NCI-H2227 treated with DMSO at 0.1 percent for 48 hours (cell line): ENCODE measurements around the gene SLC22A7.
"Not testable (repeated sequence)": the region's sequence is repeated elsewhere in the genome, so short reads cannot be mapped to it uniquely, and the experiment has no call there.

Source experiments
- DNase-seq: peaks from one replicate; lab custom pipeline; 2025; lab: John Stamatoyannopoulos, UW

SLC22A7 gene

GRCh38 chr6:43302126-43302525 lies 4.1 kb downstream of the SLC22A7 start:
- no peak for DNase-seq

DNA sequence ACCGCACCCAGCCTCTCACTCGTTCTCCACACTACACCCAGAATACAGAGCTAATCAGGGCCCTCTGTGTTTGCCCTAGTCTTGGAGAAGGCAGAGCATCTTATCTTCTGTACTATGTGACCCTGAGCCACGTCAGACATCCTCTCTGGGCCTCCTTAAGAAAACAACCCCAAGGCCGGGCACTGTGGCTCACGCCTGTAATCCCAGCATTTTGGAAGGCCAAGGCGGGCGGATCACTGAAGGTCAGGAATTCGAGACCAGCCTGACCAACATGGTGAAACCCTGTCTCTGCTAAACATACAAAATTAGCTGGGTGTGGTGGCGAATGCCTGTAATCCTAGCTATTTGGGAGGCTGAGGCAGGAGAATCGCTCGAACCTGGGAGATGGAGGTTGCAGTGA lies 4.9 kb downstream of the SLC22A7 start:
- DNase-seq = not testable (repeated sequence)

DNA sequence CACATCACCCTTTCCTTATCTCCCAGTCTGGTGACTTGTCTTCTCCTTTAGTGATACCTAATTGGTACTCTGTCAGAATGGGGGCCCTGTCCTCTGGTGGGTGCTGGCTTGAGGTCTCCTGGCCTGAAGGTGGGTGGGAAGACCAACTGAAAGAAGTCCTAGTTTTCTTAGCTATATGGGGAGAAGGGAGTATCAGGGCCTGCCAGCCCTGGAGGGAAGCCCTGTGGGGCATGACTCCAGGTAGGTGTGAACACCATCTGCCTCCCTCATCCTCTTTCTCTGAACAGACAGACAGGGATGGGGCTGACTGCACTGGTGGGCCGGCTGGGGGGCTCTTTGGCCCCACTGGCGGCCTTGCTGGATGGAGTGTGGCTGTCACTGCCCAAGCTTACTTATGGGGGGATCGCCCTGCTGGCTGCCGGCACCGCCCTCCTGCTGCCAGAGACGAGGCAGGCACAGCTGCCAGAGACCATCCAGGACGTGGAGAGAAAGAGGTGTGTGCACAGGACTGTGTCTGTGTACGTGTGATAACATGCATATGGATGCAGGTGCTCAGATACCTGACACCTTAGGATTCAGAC lies 5.8 kb downstream of the SLC22A7 start:
- DNase-seq = no peak

DNA sequence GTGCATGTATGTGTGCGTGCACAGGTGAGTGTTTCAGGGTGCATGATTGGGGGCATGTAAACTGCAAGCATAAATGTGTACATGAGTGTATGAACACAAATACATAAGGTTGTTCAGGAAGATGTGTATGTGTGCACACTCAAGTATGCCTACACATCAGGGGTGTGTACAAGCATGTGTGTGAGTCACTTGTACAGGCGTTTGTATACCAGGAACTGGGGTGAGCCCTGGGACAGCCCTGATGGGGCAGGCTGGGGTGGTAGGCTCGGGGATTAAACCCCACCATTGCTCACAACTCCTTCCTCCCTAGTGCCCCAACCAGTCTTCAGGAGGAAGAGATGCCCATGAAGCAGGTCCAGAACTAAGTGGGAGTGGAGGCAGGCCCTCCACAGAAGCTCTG lies 6.3 kb downstream of the SLC22A7 start:
- DNase-seq = no peak

GRCh38 chr6:43304882-43305281 lies 6.8 kb downstream of the SLC22A7 start:
- no peak for DNase-seq

GRCh38 chr6:43306086-43306485 lies 8.0 kb downstream of the SLC22A7 start:
- DNase-seq = no peak

DNA sequence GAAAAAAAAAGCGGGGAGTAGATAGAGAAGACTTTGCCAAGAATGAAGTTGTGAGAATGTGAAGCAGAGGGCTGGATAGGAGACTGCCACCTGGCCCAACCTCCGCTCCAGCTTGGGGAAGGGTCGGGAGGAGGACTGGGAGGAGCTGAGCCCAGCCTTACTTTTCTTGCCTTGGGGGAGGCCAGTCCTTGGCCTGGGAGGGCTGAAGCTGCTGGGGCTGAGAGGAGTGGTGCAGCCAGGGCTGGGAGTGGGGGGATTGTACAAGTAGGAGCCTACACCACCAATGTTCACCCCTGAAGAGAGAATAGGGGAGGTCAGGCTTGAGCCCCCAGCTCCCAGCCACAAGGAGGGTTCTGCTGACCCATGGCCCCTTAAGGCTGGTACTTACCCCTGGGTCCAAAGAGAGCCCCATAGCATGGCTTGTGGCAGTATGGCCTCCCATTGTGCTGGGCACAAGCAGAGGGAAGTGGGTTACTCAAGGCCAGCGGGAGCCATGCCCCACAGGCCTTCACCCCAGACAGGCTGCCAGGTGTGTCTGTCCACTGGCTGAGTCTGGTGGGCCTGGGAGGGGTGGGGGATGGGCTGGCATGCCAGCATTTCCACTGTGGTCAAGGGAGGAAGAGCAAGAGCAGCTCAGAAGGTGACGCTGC lies 9.5 kb downstream of the SLC22A7 start:
- no peak for DNase-seq

DNA sequence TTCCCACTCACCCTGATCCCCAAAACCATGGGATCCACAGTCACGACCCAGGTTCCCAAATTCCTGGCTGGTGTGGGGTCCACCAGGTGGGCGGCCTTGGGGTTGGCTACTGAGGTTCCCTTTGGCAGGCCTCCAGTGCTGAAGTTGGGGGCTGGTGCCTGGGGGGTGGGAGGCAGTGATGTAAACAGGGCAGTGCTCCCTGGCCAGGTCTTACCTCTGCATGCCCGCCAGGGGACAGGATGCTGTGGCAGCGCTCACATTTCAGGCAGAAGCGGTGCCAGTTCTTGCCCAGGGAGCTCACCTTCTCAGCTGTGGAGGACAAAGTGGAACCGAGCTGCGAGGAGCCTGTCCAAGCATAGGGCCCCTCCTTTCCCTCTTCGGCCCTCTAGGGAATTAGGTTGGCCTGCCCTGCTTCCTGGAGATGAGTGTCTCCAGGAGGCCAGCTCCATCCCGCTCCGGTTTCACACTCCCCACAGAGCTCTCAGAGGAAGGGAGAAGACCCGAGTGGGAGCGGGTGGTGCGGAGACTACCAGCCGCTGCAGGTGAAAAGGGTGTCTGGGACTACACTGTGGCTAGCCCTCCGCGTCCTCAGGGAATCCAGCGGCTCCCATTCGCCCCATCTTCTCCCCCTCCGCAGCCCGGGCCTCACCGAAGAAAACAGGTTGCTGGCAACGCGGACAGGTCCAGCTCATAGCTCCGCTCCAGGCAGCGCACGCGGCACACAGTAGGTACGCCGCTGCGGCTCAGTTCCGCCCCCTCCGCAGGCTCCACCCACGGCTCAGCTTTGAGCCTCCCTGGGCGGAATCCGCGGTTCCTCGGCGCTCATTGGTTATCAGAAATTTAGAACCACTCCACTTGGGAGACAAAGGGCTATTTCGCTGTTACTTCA lies 10.3 kb downstream of the SLC22A7 start, which contains the start of gene CRIP3:
TSS of gene CRIP3 (minus strand) at position 726 of the 889 bp plus-strand sequence. CDS start at position 692, 34 bp downstream.
- peak; percentile 7 for DNase-seq

DNA sequence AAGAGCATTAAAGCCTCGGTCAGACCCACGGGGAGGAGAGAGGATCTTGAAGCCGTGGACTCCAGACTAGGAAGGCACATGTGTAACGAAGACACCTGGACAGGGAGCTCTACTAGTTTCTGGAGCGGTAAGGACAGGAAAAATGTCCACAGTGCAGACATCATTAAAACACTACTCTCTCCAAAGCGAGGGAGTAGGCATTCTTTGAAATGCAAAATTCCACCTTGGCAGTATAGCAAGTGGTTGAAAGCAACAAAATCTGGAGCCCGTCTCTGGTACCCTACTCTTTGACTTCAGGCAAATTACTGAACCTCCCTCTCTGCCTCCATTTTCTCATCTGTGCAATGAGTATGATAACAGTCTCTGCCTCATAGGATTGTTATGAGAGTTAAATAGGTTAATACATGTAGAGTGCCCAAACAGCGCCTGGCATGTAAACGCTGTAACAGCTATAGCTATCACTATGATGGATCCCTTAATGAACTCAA lies 11.0 kb downstream of the SLC22A7 start:
- DNase-seq = no peak

DNA sequence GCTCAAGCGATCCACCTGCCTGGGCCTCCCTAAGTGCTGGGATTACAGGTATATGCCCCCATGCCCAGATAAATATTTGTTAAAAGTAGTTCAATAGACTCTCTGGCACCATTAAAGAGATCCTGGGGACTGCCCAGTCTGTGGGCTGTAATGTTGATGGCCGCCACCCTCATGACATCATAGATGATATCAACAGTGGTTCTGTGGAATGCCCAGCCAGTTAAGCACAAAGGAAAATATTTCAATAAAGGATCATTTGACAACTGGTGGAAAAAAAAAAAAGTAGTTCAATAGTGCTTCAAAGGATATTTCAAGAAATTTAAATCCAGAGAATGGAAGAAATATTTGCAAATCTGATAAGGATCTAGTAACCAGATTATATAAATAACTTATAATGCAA lies 12.1 kb downstream of the SLC22A7 start:
- DNase-seq = no peak

DNA sequence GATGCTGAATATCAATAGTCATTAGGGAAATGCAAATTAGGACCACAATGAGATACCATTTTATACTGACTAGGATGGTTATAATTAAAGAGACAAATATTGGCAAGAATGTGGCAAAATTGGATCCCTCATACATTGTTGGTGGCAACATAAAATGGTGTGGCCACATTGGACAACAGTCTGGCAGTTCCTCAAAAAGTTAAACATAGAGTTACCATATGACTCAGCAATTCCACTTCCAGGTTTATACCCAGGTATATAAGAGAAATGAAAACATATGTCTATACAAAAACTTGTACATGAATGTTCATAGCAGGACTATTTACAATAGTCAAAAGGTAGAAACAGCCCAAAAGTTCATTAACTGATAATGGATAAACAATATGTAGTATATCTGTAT lies 12.6 kb downstream of the SLC22A7 start:
- DNase-seq = no peak

DNA sequence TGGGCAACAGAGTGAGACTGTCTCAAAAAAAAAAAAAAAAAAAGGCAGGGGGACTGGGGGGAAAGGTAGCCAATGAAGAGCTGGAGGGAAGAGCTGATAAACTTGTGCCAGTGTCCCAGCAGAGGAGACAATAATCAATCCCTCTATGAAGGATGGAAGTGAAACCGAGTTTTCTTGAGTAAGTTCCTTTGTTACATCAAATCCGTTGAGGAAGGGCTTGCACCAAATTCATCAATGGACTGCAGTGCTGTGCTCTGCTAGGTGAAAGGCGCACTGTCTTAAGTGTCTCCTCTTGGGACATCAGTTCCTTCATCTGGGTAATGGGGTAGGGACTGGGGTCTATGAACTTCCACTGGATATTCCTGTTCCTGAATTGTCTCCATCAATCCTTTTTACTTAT lies 13.6 kb downstream of the SLC22A7 start:
- DNase-seq = no peak

GRCh38 chr6:43313813-43314212 lies 15.8 kb downstream of the SLC22A7 start:
- no peak for DNase-seq

DNA sequence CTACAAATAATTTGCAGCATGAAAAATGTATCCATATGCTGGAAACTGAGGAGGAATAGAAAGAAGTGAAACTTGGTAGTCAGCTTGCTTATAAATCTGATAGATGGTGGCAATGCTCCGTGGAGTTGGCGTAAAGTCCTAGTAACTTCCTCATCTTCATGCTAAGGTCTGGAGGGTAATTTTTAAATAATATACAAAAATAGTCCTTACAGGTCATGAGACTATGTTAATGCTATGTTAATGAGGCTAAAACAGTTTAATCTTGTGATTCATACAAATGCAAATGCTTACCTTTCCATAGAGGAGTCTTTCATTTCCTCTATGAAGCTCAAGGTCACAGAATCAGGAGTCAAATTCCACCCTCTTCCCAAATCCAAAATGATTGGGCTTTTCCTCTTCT lies 20.0 kb downstream of the SLC22A7 start:
- DNase-seq = no peak

- no peak for DNase-seq
Measured at GRCh38 chr6:43325876-43326275, 27.8 kb downstream of the SLC22A7 start.

- DNase-seq = no peak
Measured at GRCh38 chr6:43328528-43328927, 30.5 kb downstream of the SLC22A7 start.

- DNase-seq = no peak
Measured at GRCh38 chr6:43331470-43331869, 33.4 kb downstream of the SLC22A7 start.

- DNase-seq = no peak
Measured at GRCh38 chr6:43331891-43332290, 33.8 kb downstream of the SLC22A7 start.

GRCh38 chr6:43334466-43335095 lies 36.5 kb downstream of the SLC22A7 start:
- peak; percentile 35 for DNase-seq

DNA sequence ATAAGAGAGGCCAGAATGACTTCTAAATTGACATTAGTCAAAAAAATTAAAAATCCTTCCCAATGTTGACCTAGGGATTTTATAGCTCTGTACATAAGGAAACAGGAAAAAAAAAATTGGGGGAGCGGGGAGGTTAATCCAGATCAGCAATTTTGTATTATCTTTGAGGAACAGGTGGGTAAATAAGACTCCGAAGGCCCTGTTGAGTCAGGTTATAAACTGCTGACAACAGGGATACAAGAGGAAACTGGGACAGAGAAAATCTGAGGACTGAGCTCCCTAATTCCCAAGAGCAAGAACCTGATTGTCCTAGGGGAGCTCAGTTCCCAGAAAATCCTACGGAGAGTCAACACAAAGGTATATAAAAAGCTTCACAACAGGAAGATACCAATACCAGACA lies 37.4 kb downstream of the SLC22A7 start:
- DNase-seq = no peak

DNA sequence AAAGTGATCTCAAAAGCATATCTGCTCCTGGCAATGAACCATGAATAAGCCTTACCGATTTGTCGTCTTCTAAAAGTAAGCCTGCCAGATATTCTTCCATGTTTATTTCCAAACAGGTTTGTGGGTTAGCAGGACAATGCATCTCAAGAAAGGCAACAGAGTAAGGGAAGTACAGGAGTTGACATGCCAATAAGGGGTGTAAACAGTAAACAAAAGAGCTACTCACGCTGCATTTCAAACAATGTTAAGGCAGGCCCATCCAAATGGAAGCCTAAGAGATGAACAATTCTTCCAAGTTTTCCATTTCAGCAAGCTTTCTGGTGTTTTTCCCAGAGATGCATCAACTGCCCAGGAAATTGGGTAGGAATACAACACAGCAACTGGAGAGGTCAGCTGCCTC lies 38.3 kb downstream of the SLC22A7 start:
- no peak for DNase-seq

GRCh38 chr6:43338243-43338642 lies 40.2 kb downstream of the SLC22A7 start:
- DNase-seq = no peak
